GM23338 (cell line): Measurements from ENCODE around the gene GIGYF2. TPM values are rescaled to one million over a fixed set of nuclear protein-coding genes. Genes with fewer than 3 reads are reported as not detected.

Experiments
- ATAC-seq: fragments of 200-7000 bp; cut with Tn5 transposase; 3 replicates; pipeline ENCODE4 v1.9.1; 2020
- DNase-seq: peaks from one replicate; pipeline ENCODE4 v3.0.0-alpha.2; 2015; ENCODE audit warnings: low spot score
- H2AFZ ChIP-seq: fragments of 200-600 bp; sonication (generic); 2 replicates; pipeline ENCODE4 v1.8.0; 2016; ENCODE audit warnings: antibody characterized with exemption, mild to moderate bottlenecking, moderate library complexity
- H3F3A ChIP-seq: fragments of 200-600 bp; sonication (generic); replicated peaks from 2 replicates; pipeline ENCODE4 v1.8.0; 2017; ENCODE audit warnings: antibody characterized with exemption, mixed run types, low read depth
- H3K27ac ChIP-seq: fragments of 200-600 bp; sonication (generic); 2 replicates; pipeline ENCODE4 v1.6.1; 2016; ENCODE audit warnings: low read depth
- H3K27me3 ChIP-seq: fragments of 200-600 bp; sonication (generic); 2 replicates; pipeline ENCODE4 v1.8.0; 2016; ENCODE audit warnings: mild to moderate bottlenecking, mixed run types, moderate library complexity; ENCODE audit not compliant: insufficient read depth
- H3K36me3 ChIP-seq: fragments of 200-600 bp; sonication (generic); 2 replicates; pipeline ENCODE4 v1.8.0; 2016; ENCODE audit warnings: mild to moderate bottlenecking; ENCODE audit not compliant: insufficient read depth
- H3K4me1 ChIP-seq: fragments of 200-600 bp; sonication (generic); 2 replicates; pipeline ENCODE4 v1.8.0; 2016; ENCODE audit warnings: mild to moderate bottlenecking, moderate library complexity; ENCODE audit not compliant: insufficient read depth
- H3K4me2 ChIP-seq: fragments of 200-600 bp; sonication (generic); 2 replicates; pipeline ENCODE4 v1.7.1; 2017; ENCODE audit warnings: mixed run types
- H3K4me3 ChIP-seq: fragments of 200-600 bp; sonication (generic); 2 replicates; pipeline ENCODE4 v1.6.1; 2016; ENCODE audit warnings: mixed run types
- H3K79me2 ChIP-seq: fragments of 200-600 bp; sonication (generic); replicated peaks from 2 replicates; pipeline ENCODE4 v1.8.0; 2017; ENCODE audit warnings: mild to moderate bottlenecking; ENCODE audit not compliant: insufficient read depth
- H3K9me2 ChIP-seq: fragments of 200-600 bp; sonication (generic); 2 replicates; pipeline ENCODE4 v1.8.0; 2017; ENCODE audit not compliant: insufficient read depth
- H4K20me1 ChIP-seq: fragments of 200-600 bp; sonication (generic); replicated peaks from 2 replicates; pipeline ENCODE4 v1.8.0; 2017; ENCODE audit warnings: mild to moderate bottlenecking; ENCODE audit not compliant: insufficient read depth
- H3K27ac Mint-ChIP-seq: 2 replicates; pipeline ENCODE4 v1.8.0; 2020; ENCODE audit warnings: inconsistent platforms, mild to moderate bottlenecking, moderate library complexity, mixed read lengths
- H3K27me3 Mint-ChIP-seq: 3 replicates; pipeline ENCODE4 v1.8.0; 2022; ENCODE audit warnings: low read depth, mild to moderate bottlenecking, moderate library complexity, mixed read lengths, inconsistent platforms; ENCODE audit not compliant: insufficient read depth, poor library complexity
- H3K36me3 Mint-ChIP-seq: 3 replicates; pipeline ENCODE4 v1.8.0; 2021; ENCODE audit warnings: low read depth, mild to moderate bottlenecking, inconsistent platforms, moderate library complexity, mixed read lengths
- H3K4me1 Mint-ChIP-seq: 3 replicates; pipeline ENCODE4 v1.8.0; 2020; ENCODE audit warnings: mild to moderate bottlenecking, inconsistent platforms, mixed read lengths
- H3K4me3 Mint-ChIP-seq: 3 replicates; pipeline ENCODE4 v1.8.0; 2021; ENCODE audit warnings: moderate library complexity, mild to moderate bottlenecking, inconsistent platforms, mixed read lengths
- H3K9me3 Mint-ChIP-seq: 3 replicates; pipeline ENCODE4 v1.8.0; 2020; ENCODE audit warnings: moderate library complexity, mild to moderate bottlenecking, inconsistent platforms, mixed read lengths
- CREB1 ChIP-seq: fragments of 250-450 bp; sonication (Bioruptor Pico); IDR thresholded peaks from 2 replicates; pipeline ENCODE4 v1.5.0; 2020; ENCODE audit warnings: low read depth, mild to moderate bottlenecking, moderate library complexity
- ETS1 ChIP-seq: IDR thresholded peaks from 2 replicates; pipeline ENCODE4 v1.6.1; 2016; ENCODE audit warnings: antibody characterized with exemption
- EZH2 ChIP-seq: fragments of 200-600 bp; sonication (generic); IDR thresholded peaks from one replicate; pipeline ENCODE4 v1.8.0; 2017; ENCODE audit warnings: antibody characterized with exemption, mild to moderate bottlenecking, low read depth; ENCODE audit not compliant: unreplicated experiment
- EZH2phosphoT487 ChIP-seq: fragments of 200-600 bp; sonication (generic); IDR thresholded peaks from one replicate; pipeline ENCODE4 v1.8.1; 2018; ENCODE audit warnings: antibody characterized with exemption; ENCODE audit not compliant: unreplicated experiment
- NANOG ChIP-seq: IDR thresholded peaks from 2 replicates; pipeline ENCODE4 v1.6.1; 2016; ENCODE audit warnings: antibody characterized with exemption, borderline replicate concordance
- POLR2AphosphoS5 ChIP-seq: IDR thresholded peaks from 2 replicates; pipeline ENCODE4 v1.6.1; 2016; ENCODE audit warnings: antibody characterized with exemption, low read depth
- REST ChIP-seq: IDR thresholded peaks from one replicate; pipeline ENCODE4 v1.6.1; 2018; ENCODE audit warnings: antibody characterized with exemption; ENCODE audit not compliant: unreplicated experiment
- ZNF114 ChIP-seq: fragments of 250-450 bp; sonication (Bioruptor Pico); IDR thresholded peaks from 2 replicates; pipeline ENCODE4 v1.5.0; 2020; ENCODE audit warnings: mild to moderate bottlenecking, moderate library complexity
- polyA plus RNA-seq: library from polyadenylated mRNA; unstranded; fragments of >200 nt; fragmentation: Nextera tagmentation; extraction: Ambion mirVana; gene quantifications from 2 replicates; pipeline ENCODE4 v1.2.1, GENCODE V29; 2016
- total RNA-seq: library from RNA; depleted of rRNA; stranded (reverse); fragments of >200 nt; shearing (Covaris generic); gene quantifications from 2 replicates; pipeline ENCODE4 v1.2.3, GENCODE V29; 2014
- TF ChIP-seq, protein P1 (sequence below), 2 experiments: fragments of 200-600 bp in 1 of 2; sonication (generic) in 1 of 2; conservative IDR thresholded peaks; 2 replicates each; pipeline versions ENCODE4 v1.5.1 to v1.6.1; 2016 to 2017; ENCODE audit warnings: antibody characterized with exemption in 2 of 2, low read depth in 2 of 2, mild to moderate bottlenecking in 2 of 2, moderate library complexity in 1 of 2
- TF ChIP-seq, protein P2 (sequence below): fragments of 250-450 bp; sonication (Bioruptor Pico); IDR thresholded peaks from 2 replicates; pipeline ENCODE4 v1.5.0; 2020; ENCODE audit warnings: mild to moderate bottlenecking, moderate library complexity

The GIGYF2 gene
- total and polyA plus RNA-seq, 2 experiments from 2014 or later = 48.9 to 104 TPM

DNA sequence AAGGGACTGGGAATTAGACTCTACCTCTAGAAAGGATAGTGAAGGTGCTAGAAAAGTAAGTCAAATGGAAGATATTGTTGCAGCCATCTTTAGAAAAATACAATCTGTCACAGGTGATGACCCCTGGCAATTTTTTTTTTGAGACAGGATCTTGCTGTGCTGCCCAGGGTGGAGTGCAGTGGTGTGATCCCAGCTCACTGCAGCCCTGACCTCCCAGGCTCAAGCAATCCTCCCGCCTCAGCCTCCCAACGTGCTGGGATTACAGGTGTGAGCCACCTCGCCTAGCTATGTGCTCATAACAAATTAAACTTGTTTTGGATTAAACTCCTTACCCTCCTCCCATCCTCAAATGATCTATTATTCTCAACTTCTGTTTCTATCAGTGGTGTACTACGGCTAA, 3.8 kb upstream of the GIGYF2 start:
- DNase-seq = no peak
- Histone ChIP-seq H3K36me3 (no peaks in the 10 kb centered on the region), H3K4me3 (no peak overlapping the region), H3K4me2 (no peak overlapping the region), H3K79me2 (peaks cover 8% of the 10 kb centered on the region), H3F3A (no peaks in the 10 kb centered on the region), H3K4me1 (peaks cover 1% of the 10 kb centered on the region), H4K20me1 (peaks cover under 1% of the 10 kb centered on the region; the same call in 1 of the 2 replicates), H2AFZ (no peak overlapping the region), H3K27ac (no peak overlapping the region), H3K27me3 (no peaks in the 10 kb centered on the region), H3K9me2 (no peaks in the 10 kb centered on the region)
- no peak for ATAC-seq
- H3K9me3 Mint-ChIP-seq = no peaks in the 10 kb centered on the region
- H3K27me3 Mint-ChIP-seq = peaks cover 8% of the 10 kb centered on the region
- TF ChIP-seq REST = no peak
- no peak for TF ChIP-seq ETS1
- TF ChIP-seq CREB1 = no peak
- no peak for TF ChIP-seq NANOG
- TF ChIP-seq, protein P1, sequence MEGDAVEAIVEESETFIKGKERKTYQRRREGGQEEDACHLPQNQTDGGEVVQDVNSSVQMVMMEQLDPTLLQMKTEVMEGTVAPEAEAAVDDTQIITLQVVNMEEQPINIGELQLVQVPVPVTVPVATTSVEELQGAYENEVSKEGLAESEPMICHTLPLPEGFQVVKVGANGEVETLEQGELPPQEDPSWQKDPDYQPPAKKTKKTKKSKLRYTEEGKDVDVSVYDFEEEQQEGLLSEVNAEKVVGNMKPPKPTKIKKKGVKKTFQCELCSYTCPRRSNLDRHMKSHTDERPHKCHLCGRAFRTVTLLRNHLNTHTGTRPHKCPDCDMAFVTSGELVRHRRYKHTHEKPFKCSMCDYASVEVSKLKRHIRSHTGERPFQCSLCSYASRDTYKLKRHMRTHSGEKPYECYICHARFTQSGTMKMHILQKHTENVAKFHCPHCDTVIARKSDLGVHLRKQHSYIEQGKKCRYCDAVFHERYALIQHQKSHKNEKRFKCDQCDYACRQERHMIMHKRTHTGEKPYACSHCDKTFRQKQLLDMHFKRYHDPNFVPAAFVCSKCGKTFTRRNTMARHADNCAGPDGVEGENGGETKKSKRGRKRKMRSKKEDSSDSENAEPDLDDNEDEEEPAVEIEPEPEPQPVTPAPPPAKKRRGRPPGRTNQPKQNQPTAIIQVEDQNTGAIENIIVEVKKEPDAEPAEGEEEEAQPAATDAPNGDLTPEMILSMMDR (conservative IDR thresholded peaks at IDR 0.05; ENCODE audit: low read depth in 2 of 2) = no peak
- TF ChIP-seq, protein P2, sequence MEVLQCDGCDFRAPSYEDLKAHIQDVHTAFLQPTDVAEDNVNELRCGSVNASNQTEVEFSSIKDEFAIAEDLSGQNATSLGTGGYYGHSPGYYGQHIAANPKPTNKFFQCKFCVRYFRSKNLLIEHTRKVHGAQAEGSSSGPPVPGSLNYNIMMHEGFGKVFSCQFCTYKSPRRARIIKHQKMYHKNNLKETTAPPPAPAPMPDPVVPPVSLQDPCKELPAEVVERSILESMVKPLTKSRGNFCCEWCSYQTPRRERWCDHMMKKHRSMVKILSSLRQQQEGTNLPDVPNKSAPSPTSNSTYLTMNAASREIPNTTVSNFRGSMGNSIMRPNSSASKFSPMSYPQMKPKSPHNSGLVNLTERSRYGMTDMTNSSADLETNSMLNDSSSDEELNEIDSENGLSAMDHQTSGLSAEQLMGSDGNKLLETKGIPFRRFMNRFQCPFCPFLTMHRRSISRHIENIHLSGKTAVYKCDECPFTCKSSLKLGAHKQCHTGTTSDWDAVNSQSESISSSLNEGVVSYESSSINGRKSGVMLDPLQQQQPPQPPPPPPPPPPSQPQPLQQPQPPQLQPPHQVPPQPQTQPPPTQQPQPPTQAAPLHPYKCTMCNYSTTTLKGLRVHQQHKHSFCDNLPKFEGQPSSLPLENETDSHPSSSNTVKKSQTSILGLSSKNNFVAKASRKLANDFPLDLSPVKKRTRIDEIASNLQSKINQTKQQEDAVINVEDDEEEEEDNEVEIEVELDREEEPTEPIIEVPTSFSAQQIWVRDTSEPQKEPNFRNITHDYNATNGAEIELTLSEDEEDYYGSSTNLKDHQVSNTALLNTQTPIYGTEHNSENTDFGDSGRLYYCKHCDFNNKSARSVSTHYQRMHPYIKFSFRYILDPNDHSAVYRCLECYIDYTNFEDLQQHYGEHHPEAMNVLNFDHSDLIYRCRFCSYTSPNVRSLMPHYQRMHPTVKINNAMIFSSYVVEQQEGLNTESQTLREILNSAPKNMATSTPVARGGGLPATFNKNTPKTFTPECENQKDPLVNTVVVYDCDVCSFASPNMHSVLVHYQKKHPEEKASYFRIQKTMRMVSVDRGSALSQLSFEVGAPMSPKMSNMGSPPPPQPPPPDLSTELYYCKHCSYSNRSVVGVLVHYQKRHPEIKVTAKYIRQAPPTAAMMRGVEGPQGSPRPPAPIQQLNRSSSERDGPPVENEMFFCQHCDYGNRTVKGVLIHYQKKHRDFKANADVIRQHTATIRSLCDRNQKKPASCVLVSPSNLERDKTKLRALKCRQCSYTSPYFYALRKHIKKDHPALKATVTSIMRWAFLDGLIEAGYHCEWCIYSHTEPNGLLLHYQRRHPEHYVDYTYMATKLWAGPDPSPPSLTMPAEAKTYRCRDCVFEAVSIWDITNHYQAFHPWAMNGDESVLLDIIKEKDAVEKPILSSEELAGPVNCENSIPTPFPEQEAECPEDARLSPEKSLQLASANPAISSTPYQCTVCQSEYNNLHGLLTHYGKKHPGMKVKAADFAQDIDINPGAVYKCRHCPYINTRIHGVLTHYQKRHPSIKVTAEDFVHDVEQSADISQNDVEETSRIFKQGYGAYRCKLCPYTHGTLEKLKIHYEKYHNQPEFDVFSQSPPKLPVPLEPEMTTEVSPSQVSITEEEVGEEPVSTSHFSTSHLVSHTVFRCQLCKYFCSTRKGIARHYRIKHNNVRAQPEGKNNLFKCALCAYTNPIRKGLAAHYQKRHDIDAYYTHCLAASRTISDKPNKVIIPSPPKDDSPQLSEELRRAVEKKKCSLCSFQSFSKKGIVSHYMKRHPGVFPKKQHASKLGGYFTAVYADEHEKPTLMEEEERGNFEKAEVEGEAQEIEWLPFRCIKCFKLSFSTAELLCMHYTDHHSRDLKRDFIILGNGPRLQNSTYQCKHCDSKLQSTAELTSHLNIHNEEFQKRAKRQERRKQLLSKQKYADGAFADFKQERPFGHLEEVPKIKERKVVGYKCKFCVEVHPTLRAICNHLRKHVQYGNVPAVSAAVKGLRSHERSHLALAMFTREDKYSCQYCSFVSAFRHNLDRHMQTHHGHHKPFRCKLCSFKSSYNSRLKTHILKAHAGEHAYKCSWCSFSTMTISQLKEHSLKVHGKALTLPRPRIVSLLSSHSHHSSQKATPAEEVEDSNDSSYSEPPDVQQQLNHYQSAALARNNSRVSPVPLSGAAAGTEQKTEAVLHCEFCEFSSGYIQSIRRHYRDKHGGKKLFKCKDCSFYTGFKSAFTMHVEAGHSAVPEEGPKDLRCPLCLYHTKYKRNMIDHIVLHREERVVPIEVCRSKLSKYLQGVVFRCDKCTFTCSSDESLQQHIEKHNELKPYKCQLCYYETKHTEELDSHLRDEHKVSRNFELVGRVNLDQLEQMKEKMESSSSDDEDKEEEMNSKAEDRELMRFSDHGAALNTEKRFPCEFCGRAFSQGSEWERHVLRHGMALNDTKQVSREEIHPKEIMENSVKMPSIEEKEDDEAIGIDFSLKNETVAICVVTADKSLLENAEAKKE (CRISPR knock-in tag) = no peak
- TF ChIP-seq EZH2phosphoT487 = no peak
- no peak for TF ChIP-seq EZH2
- no peak for TF ChIP-seq POLR2AphosphoS5
- TF ChIP-seq ZNF114 (CRISPR knock-in tag) = no peak
- no peak overlapping the region for H3K27ac Mint-ChIP-seq
- H3K36me3 Mint-ChIP-seq = no peaks in the 10 kb centered on the region
- H3K4me1 Mint-ChIP-seq = peaks cover 2% of the 10 kb centered on the region; the same call in 2 of the 3 replicates
- H3K4me3 Mint-ChIP-seq = no peak overlapping the region
